GM23248 (cell line): ENCODE measurements around the gene ZNF787.

Source experiments
- EZH2 ChIP-seq: fragments of 200-600 bp; sonication (generic); IDR thresholded peaks from 2 replicates; pipeline ENCODE4 v1.6.1; 2018; ENCODE audit warnings: antibody characterized with exemption, mild to moderate bottlenecking; ENCODE audit not compliant: insufficient read depth, poor library complexity, severe bottlenecking
- EZH2phosphoT487 ChIP-seq: fragments of 200-600 bp; sonication (generic); IDR thresholded peaks from 2 replicates; pipeline ENCODE4 v1.6.1; 2018; ENCODE audit warnings: antibody characterized with exemption, moderate library complexity, mild to moderate bottlenecking, low read depth; ENCODE audit not compliant: insufficient read depth

GRCh38 chr19:56144831-56145230, 23.7 kb upstream of the ZNF787 start:
- TF ChIP-seq EZH2 (no peak), EZH2phosphoT487 (no peak)
